ENCODE results near the gene SFTA2. TPM values are rescaled to one million over a fixed set of nuclear protein-coding genes. Genes with fewer than 3 reads are reported as not detected.

SFTA2 gene
- total and polyA plus RNA-seq, 2 of the 8 experiments (the other 6 are each of a cell fraction or from before 2014, with no cell fraction given), result not detected

DNA sequence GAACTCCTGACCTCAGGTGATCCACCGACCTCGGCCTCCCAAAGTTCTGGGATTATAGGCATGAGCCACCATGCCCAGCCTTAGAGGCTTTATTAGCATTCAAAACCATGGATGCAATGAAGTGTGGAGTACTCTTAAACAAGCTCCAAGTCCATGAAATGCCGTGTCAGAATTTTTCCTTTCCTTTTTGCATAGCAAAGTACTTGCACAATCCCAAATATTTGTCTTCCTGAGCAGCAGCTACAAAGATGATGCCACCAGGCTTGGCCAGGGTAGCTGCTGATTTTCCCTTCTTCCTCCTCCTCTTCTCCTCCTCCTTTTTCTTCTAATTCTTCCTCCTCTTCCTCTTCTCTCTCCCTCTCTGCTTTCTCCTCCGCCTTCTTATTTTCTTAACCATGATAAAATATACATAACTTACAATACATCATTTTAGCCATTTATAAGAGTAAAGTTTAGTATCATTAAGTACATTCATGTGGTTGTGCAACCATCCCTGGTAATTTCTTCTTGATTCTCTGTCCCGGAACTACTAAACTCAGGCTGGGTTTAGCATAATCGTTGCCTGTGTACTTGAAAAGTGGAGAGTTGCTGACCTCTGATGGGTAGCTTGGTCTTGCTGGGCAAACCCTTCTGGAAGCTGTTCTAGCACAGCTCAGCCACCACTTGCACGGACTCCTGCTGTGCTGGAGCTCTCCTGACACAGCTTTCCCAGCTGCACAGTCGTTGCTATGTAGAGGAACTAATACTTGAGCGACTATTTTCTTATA is 29.1 kb upstream of the SFTA2 start (continued):
- no peak for TF ChIP-seq USF2 (IDR thresholded peaks at IDR 0.05; ENCODE audit: low read length)
